Stomach (tissue), 4 donors: ENCODE results near the gene EIF3D.

Experiments used
- EP300 ChIP-seq: sonication (generic); formaldehyde crosslinking; IDR thresholded peaks from one replicate; pipeline ENCODE4 v1.6.1; 2017; ENCODE audit warnings: antibody characterized with exemption
- POLR2AphosphoS5 ChIP-seq, 3 donors: sonication (generic); formaldehyde crosslinking; IDR thresholded peaks; one replicate each; pipeline ENCODE4 v1.6.1; 2016; ENCODE audit warnings: antibody characterized with exemption in 3 of 3
- TF ChIP-seq, protein P1 (sequence below), 7 experiments: fragments of 450-650 bp in 4 of 7; fragments of 200-600 bp in 3 of 7; sonication (generic) in 3 of 7; IDR thresholded peaks; one replicate each; pipeline ENCODE4 v1.5.1; 2016 to 2019; ENCODE audit warnings: antibody characterized with exemption in 7 of 7, control low read depth in 2 of 7, mild to moderate bottlenecking in 1 of 7

DNA sequence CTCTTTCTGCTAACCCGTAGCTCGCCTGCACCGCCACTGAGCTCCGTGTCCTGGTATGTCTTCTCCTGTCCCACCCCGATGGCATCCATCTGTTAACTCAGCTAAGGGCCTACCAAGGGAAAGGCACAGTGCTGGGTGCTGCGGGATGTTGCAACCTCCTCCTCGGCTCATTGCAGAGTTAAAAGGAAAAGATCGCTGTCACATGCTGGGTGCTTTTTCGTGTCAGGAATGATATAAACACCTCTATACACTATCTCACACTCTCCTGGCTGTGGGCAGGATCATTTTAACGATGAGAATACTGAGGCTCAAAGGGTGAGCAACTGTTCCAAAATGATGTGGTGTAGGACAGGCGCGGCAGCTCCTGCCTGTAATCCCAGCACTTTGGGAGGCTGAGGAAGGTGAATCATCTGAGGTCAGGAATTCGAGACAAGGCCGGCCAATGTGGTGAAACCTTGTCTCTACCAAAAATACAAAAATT is 57.6 kb downstream of the EIF3D start:
- TF ChIP-seq POLR2AphosphoS5 (IDR thresholded peaks at IDR 0.05) (peak in 2 of 3 donors; percentile 30 to 42), EP300 (no peak)
- TF ChIP-seq, protein P1, sequence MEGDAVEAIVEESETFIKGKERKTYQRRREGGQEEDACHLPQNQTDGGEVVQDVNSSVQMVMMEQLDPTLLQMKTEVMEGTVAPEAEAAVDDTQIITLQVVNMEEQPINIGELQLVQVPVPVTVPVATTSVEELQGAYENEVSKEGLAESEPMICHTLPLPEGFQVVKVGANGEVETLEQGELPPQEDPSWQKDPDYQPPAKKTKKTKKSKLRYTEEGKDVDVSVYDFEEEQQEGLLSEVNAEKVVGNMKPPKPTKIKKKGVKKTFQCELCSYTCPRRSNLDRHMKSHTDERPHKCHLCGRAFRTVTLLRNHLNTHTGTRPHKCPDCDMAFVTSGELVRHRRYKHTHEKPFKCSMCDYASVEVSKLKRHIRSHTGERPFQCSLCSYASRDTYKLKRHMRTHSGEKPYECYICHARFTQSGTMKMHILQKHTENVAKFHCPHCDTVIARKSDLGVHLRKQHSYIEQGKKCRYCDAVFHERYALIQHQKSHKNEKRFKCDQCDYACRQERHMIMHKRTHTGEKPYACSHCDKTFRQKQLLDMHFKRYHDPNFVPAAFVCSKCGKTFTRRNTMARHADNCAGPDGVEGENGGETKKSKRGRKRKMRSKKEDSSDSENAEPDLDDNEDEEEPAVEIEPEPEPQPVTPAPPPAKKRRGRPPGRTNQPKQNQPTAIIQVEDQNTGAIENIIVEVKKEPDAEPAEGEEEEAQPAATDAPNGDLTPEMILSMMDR (IDR thresholded peaks at IDR 0.05), result no peak
